Coronary artery (tissue), 2 donors: Measurements from ENCODE around the gene LMOD2.

ENCODE experiments used
- DNase-seq: peaks from one replicate; pipeline ENCODE4 v3.0.0-alpha.2; 2017; ENCODE audit warnings: low spot score
- H3K27ac ChIP-seq, 2 donors: fragments of 200-600 bp; sonication (generic); one replicate each; pipeline ENCODE4 v1.5.1; 2016 to 2019
- H3K4me3 ChIP-seq: fragments of 200-600 bp; sonication (generic); 2 replicates; pipeline ENCODE4 v1.5.1; 2016; ENCODE audit warnings: mild to moderate bottlenecking, moderate library complexity
- TF ChIP-seq, protein P1 (sequence below): fragments of 200-600 bp; sonication (generic); IDR thresholded peaks from one replicate; pipeline ENCODE4 v1.5.1; 2019; ENCODE audit warnings: antibody characterized with exemption

The LMOD2 gene

DNA sequence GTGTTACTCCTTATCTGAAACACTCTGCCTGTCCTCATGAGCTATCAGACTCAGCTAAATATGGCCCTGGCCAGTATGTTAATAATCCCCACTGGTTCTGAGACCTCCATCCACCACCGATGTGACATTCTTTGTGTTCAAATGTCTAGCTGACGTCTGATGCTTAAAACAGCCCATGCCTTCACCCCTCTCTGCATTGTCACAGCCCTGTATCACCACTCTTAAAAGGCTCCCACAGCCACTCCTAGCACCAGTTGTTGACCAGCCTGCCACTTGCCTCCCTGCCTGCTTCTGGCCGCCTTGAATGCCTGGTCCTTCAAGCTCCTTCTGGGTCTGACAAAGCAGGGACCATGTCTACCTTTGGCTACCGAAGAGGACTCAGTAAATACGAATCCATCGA, at the start of gene LMOD2:
TSS of gene LMOD2 (plus strand) at position 253 of the 400 bp plus-strand sequence. CDS start at position 351, 98 bp downstream.
- Histone ChIP-seq H3K27ac (no peak within 1 kb of the TSS), H3K4me3 (no peak within 1 kb of the TSS)
- no peak for DNase-seq
- TF ChIP-seq, protein P1, sequence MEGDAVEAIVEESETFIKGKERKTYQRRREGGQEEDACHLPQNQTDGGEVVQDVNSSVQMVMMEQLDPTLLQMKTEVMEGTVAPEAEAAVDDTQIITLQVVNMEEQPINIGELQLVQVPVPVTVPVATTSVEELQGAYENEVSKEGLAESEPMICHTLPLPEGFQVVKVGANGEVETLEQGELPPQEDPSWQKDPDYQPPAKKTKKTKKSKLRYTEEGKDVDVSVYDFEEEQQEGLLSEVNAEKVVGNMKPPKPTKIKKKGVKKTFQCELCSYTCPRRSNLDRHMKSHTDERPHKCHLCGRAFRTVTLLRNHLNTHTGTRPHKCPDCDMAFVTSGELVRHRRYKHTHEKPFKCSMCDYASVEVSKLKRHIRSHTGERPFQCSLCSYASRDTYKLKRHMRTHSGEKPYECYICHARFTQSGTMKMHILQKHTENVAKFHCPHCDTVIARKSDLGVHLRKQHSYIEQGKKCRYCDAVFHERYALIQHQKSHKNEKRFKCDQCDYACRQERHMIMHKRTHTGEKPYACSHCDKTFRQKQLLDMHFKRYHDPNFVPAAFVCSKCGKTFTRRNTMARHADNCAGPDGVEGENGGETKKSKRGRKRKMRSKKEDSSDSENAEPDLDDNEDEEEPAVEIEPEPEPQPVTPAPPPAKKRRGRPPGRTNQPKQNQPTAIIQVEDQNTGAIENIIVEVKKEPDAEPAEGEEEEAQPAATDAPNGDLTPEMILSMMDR: no peak

DNA sequence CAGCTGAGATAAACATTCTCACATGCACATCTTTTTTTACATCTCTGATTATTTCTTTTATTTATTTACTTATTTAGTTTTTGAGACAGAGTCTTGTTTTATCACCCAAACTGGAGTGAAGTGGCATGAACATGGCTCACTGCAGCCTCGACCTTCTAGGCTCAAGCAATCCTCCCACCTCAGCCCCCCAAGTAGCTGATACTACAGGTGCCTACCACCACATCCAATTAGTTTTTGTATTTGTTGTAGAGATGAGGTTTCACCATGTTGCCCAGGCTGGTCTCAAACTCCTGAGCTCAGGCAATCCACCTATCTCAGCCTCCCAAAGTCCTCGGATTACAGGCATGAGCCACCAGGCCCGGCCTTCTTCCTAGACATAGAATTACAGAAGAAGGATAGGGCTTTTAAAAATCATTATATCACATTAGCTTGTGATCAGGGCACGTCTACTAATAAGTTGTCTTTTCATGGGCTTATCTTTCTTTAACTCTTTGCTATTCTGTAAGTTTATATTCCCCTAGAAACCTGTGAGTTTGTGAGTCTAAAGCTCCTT, 48.2 kb upstream of the LMOD2 start:
- H3K27ac ChIP-seq: no peak overlapping the region
- TF ChIP-seq, protein P1: no peak
- no peak for DNase-seq
- no peak overlapping the region for H3K4me3 ChIP-seq

GRCh38 chr7:123608991-123609882, 46.4 kb upstream of the LMOD2 start:
- Histone ChIP-seq H3K4me3 (no peak overlapping the region), H3K27ac (no peak overlapping the region)
- TF ChIP-seq, protein P1: no peak
- DNase-seq: no peak

GRCh38 chr7:123609883-123610239, 45.8 kb upstream of the LMOD2 start:
- TF ChIP-seq, protein P1: no peak
- H3K27ac ChIP-seq: no peak overlapping the region
- no peak overlapping the region for H3K4me3 ChIP-seq
- DNase-seq: no peak

DNA sequence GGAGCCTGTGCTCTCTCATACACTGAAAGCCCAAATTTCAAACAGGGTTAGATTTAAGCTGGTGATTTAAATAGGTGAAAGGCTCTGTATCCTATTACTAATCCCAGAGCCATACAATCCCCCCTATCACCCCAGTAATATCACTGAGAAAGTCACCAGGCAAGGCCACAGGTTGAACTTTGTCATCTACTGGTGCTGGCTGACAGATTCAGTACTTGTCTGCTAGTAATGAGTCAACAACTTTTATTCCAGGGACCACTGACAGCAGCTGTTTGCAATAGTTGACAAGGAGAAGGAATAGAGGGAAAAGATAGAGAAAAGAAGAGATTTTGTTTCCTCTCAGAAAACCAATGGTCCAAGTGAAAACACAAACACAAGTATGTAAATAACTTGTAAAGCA, 43.6 kb upstream of the LMOD2 start:
- Histone ChIP-seq H3K4me3 (no peak overlapping the region), H3K27ac (no peak overlapping the region)
- DNase-seq: no peak
- TF ChIP-seq, protein P1: no peak

DNA sequence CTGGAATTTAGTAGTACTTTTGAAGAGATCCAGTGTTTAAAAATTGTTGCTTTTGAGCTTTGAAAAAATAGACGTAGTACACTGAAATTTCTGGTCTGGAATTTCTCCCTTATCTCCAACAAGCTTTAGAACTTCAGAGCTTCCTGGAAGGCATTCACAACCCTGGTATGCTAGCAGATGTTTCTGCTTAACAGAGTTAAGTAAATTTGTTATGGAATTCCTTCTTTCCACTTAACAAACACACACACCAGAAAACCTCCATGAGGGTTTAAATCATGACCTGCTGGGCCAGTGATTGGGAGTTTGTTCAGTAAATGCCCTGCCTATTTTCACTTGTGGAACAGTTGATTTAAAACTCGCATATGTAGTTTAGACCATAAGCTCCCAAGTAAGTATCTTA, 40.3 kb upstream of the LMOD2 start:
- H3K27ac ChIP-seq: no peak overlapping the region
- TF ChIP-seq, protein P1: no peak
- no peak for DNase-seq
- H3K4me3 ChIP-seq: no peak overlapping the region

DNA sequence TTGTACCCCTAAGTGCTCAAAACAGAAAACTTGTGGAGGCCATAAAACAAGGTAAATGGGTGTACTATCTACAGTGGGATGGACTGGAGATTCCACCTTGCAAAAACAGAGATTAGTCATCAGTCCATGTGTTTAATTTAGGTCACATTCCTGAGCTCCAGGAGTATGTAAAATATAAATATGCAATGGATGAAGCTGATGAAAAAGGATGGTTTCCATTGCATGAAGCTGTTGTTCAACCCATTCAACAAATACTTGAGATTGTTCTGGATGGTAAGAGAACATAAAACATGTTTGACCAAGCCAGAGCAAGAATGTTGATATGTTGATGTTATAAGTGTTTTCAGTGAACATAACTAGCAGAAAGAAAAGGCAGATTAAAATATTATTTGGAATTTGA, 39.4 kb upstream of the LMOD2 start:
- Histone ChIP-seq H3K4me3 (no peak overlapping the region), H3K27ac (no peak overlapping the region)
- no peak for DNase-seq
- TF ChIP-seq, protein P1: no peak
